A549 treated with DMSO at 1 μM for 4 hours (cell line): ENCODE results near the gene SOX18. TPM values are rescaled to one million over a fixed set of nuclear protein-coding genes. Genes with fewer than 3 reads are reported as not detected.

Experiments
- total RNA-seq: library from RNA; stranded (reverse); fragments of 200-300 nt; extraction: Qiagen RNA extraction; gene quantifications from 5 replicates; pipeline ENCODE4 v1.2.3, GENCODE V29; 2022; ENCODE audit warnings: low read depth

The SOX18 gene
- total RNA-seq = 1.1 to 2.3 TPM (median 1.7 TPM) in 5 replicates

GRCh38 chr20:64049060-64049877, at the start of gene SOX18:
Gene SOX18, minus strand, starts transcription at chr20:64049639. Its CDS starts 123 bp downstream, at chr20:64049516.

DNA sequence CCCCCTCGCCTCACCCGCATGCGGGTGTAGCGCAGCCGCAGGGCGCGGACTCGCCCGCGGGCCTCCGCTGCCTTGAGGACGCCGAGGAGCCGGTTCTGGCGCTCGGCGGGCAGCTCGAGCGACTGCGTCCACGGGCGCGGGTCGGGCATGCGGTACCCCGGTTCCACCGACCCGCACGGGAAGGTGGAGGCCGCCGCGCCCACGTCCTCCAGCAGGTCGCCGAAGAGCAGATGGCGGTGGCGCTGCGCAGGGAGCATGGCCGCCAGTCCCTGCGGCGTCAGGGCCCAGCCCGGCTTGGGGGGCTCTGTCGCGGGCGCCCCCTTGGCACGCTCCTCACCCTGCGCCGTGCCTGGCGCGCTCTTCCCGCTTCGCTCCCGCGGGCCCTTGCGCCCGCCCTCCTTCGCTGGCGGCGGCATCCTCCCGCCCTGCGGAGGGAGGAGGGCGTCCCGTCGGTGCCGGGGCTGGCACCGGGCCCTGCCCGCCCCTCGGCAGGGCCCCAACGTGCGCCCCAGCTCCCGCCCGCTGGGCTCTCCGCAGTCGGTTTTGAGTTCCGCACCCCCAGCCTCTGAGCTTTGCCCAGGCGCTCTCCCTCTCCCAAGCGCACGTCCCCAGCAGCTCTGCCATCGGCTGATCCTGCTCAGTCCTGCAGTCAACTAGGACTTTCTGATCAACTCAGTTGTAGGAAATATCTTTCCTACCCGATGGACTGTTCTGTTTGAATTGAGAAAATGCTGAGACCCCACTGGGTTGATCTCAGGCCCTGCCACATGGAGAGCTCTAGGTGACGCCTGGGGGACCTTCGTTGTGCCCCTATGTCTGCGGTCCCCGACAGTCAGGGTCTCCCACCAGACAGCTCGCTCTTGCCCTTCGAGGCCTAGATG, 34.6 kb upstream of the SOX18 start, which contains the start of gene LKAAEAR1:
TSS of gene LKAAEAR1 (minus strand) at position 595 of the 881 bp plus-strand sequence. CDS start at position 416, 179 bp downstream.

DNA sequence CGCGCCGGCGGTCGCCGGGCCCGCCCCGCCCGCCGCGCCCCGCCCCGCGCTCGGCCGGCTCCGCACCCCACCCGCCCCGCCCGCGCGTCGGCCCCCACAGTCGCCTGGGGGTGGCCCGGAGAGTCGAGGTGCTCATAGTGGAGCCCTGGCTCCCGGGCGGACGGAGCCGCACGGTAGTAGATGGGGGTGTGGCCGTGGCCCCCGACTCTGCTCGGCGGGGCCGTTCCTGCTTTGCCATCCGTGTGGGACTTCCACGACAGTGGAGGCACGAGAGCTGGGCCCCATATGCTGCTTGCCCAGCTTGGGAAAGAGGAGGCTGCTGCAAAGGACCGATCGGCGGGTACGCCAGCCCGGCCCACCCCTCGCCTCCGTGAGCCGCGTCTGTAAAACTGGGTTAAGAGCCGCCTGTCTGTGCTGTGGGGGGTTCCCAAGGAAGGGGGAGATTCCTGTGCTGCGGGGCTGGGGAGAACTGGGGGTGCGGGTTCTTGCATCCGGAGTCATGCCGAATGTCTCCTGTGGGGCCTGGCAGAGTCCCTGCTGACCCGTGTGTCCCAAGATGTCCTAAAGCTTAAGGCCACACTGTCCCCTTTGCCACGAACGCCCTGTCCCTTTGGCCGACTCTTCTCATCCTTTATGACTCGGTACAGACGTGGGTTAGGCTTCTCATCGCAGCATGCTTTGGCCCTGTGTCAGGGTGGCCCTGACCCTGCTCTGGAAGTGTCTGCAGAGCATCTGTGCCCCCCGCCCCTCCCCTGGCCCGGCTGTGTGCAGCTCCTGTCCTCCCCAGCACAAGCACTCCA, 30.8 kb upstream of the SOX18 start, which contains the start of gene OPRL1:
TSS of gene OPRL1 (plus strand) at position 70 of the 800 bp plus-strand sequence. CDS start 12,639 bp downstream, outside the sequence.

GRCh38 chr20:64079273-64080012, 30.0 kb upstream of the SOX18 start, which contains the start of gene RGS19:
Gene RGS19, minus strand, starts transcription at chr20:64079518. Its CDS starts 2,632 bp downstream, at chr20:64076886.

DNA sequence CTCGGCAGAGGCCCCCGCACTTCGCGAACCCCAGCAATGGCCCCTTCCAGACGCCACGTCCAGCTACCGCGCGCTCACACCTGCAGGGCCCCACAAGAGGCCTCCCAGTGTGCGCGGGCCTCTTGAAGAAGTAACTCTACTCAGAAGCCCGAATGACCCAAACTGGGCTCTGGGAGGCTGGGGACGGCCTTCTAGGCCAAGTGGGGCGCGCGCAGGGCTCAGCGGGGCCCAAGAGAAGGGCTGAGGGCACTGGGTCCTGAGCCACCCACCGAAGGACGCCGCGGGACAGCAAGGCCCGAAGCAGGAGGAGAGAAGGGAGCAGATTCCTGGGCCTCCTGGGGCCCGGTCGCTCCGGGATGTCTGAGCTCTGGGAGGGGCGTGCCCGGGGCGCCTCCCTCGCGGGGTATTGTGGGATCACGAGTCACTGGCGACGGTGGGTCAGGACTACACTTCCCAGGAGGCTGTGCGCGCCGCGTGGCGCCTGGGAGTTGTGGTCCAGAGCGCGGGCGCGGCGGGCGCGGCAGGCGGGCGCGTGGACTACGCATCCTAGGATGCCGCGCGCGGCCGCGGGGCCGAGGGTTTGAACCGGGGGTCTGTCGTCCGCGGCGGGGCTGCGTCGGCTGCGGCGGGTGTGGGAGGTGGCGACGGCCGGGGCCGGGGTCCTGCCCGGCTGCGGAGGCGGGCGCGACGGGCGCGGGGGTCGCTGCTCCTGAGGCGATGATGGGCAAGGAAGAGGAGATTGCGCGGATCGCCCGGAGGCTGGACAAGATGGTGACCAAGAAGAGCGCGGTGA, 13.4 kb upstream of the SOX18 start, which contains the start of gene TCEA2:
TSS of gene TCEA2 (plus strand) at position 603 of the 793 bp plus-strand sequence. CDS start at position 718, 115 bp downstream.

GRCh38 chr20:64035933-64036345, 13.5 kb downstream of the SOX18 start, which contains the start of gene C20orf204:
Gene C20orf204, plus strand, starts transcription at chr20:64036182. Its CDS starts 142 bp downstream, at chr20:64036324.

Other genes starting within 250 kb of the SOX18 start
- gene ZBTB46, start 218.4 kb downstream of the SOX18 start, total RNA-seq = 0.50 to 0.94 TPM (median 0.77 TPM) in 5 replicates
- gene ABHD16B, start 188.1 kb downstream of the SOX18 start, total RNA-seq = 0.05 TPM in 1 of 5 replicates, not detected in the others
- gene TPD52L2, start 184.4 kb downstream of the SOX18 start, total RNA-seq = 119 to 136 TPM (median 132 TPM) in 5 replicates
- gene DNAJC5, start 154.5 kb downstream of the SOX18 start, total RNA-seq = 26.4 to 31.6 TPM (median 31.2 TPM) in 5 replicates
- gene UCKL1, start 93.2 kb downstream of the SOX18 start, total RNA-seq = 22.8 to 34.9 TPM (median 29.4 TPM) in 5 replicates
- 10.0 to 13.3 TPM (median 12.2 TPM) in 5 replicates for gene ZNF512B, start 79.7 kb downstream of the SOX18 start, total RNA-seq
- gene SAMD10, start 70.0 kb downstream of the SOX18 start, total RNA-seq = 0.10 to 0.13 TPM in 2 of 5 replicates, not detected in the others
- 52.6 to 60.3 TPM (median 55.1 TPM) in 5 replicates for gene PRPF6, start 68.5 kb downstream of the SOX18 start, total RNA-seq
- gene C20orf204, start 13.5 kb downstream of the SOX18 start, total RNA-seq = 0.19 to 0.39 TPM (median 0.33 TPM) in 5 replicates
- 38.4 to 48.7 TPM (median 42.8 TPM) in 5 replicates for gene TCEA2, start 13.6 kb upstream of the SOX18 start, total RNA-seq
- gene RGS19, start 29.9 kb upstream of the SOX18 start, total RNA-seq = 15.3 to 25.0 TPM (median 23.1 TPM) in 5 replicates
- gene OPRL1, start 30.4 kb upstream of the SOX18 start, total RNA-seq = 0.40 to 0.71 TPM (median 0.51 TPM) in 5 replicates
- 1.3 to 1.8 TPM (median 1.4 TPM) in 4 of 5 replicates, not detected in the other for gene LKAAEAR1, start 34.8 kb upstream of the SOX18 start, total RNA-seq
- gene NPBWR2, start 57.9 kb upstream of the SOX18 start, total RNA-seq = not detected in 5 replicates
- gene MYT1, start 114.8 kb upstream of the SOX18 start, total RNA-seq = 0.09 to 0.38 TPM (median 0.13 TPM) in 5 replicates
- gene PCMTD2, start 206.1 kb upstream of the SOX18 start, total RNA-seq = 9.9 to 17.4 TPM (median 13.4 TPM) in 5 replicates